Neural crest cell (in vitro differentiated cells): ENCODE measurements around the gene STPG2. TPM values are rescaled to one million over a fixed set of nuclear protein-coding genes. Genes with fewer than 3 reads are reported as not detected.

Experiments
- DNase-seq: peaks from one replicate; pipeline ENCODE4 v3.0.0; 2021; ENCODE audit warnings: low read depth, mixed read lengths, low spot score
- H3K27ac Mint-ChIP-seq: one replicate; pipeline ENCODE4 v1.8.0; 2021; ENCODE audit warnings: mild to moderate bottlenecking, mixed read lengths; ENCODE audit not compliant: unreplicated experiment
- H3K27me3 Mint-ChIP-seq: 2 replicates; pipeline ENCODE4 v1.8.0; 2021; ENCODE audit warnings: low read depth, mild to moderate bottlenecking, mixed read lengths
- H3K36me3 Mint-ChIP-seq: 2 replicates; pipeline ENCODE4 v1.8.0; 2021; ENCODE audit warnings: low read depth, mild to moderate bottlenecking, mixed read lengths
- H3K4me1 Mint-ChIP-seq: 2 replicates; pipeline ENCODE4 v1.8.0; 2021; ENCODE audit warnings: mixed read lengths
- H3K4me3 Mint-ChIP-seq: one replicate; pipeline ENCODE4 v1.8.0; 2021; ENCODE audit warnings: mild to moderate bottlenecking, mixed read lengths
- H3K9me3 Mint-ChIP-seq: 2 replicates; pipeline ENCODE4 v1.8.0; 2021; ENCODE audit warnings: mixed read lengths
- CTCF ChIP-seq: fragments of 200-600 bp; sonication (generic); conservative IDR thresholded peaks from 2 replicates; pipeline ENCODE4 v1.5.0; 2021; ENCODE audit warnings: antibody characterized with exemption, mild to moderate bottlenecking
- total RNA-seq: library from RNA; stranded (reverse); gene quantifications from 2 replicates; pipeline ENCODE4 v1.2.1, GENCODE V29; 2021

Gene STPG2
- total RNA-seq, 1 donor from 2014 or later = 0.21 TPM

- no peaks in the 10 kb centered on the region for H3K27me3 Mint-ChIP-seq
- H3K27ac Mint-ChIP-seq = no peak overlapping the region
- H3K4me3 Mint-ChIP-seq = no peak overlapping the region
- peaks cover 8% of the 10 kb centered on the region for H3K4me1 Mint-ChIP-seq
- no peak for TF ChIP-seq CTCF
- DNase-seq = no peak
- no peaks in the 10 kb centered on the region for H3K36me3 Mint-ChIP-seq
- H3K9me3 Mint-ChIP-seq = peaks cover 8% of the 10 kb centered on the region
These were observed 519.1 kb downstream of the STPG2 start for GRCh38 chr4:97624204-97624603.

GRCh38 chr4:97605932-97606331 is 537.3 kb downstream of the STPG2 start:
- TF ChIP-seq CTCF = no peak
- H3K27me3 Mint-ChIP-seq = no peaks in the 10 kb centered on the region
- no peaks in the 10 kb centered on the region for H3K4me1 Mint-ChIP-seq
- no peaks in the 10 kb centered on the region for H3K9me3 Mint-ChIP-seq
- H3K27ac Mint-ChIP-seq = no peak overlapping the region
- no peak overlapping the region for H3K4me3 Mint-ChIP-seq
- H3K36me3 Mint-ChIP-seq = no peaks in the 10 kb centered on the region
- DNase-seq = no peak

GRCh38 chr4:97593248-97593647 is 550.0 kb downstream of the STPG2 start:
- Mint-ChIP-seq H3K27ac (no peak overlapping the region), H3K4me1 (no peaks in the 10 kb centered on the region), H3K36me3 (no peaks in the 10 kb centered on the region), H3K4me3 (no peak overlapping the region), H3K9me3 (peaks cover 4% of the 10 kb centered on the region), H3K27me3 (no peaks in the 10 kb centered on the region)
- no peak for TF ChIP-seq CTCF
- DNase-seq = no peak

GRCh38 chr4:97590266-97590665 is 553.0 kb downstream of the STPG2 start:
- Mint-ChIP-seq H3K4me1 (no peaks in the 10 kb centered on the region), H3K27ac (no peak overlapping the region), H3K9me3 (no peaks in the 10 kb centered on the region), H3K27me3 (no peaks in the 10 kb centered on the region), H3K4me3 (no peak overlapping the region), H3K36me3 (no peaks in the 10 kb centered on the region)
- no peak for DNase-seq
- TF ChIP-seq CTCF = no peak

- H3K27me3 Mint-ChIP-seq = no peaks in the 10 kb centered on the region
- H3K4me3 Mint-ChIP-seq = no peak overlapping the region
- no peaks in the 10 kb centered on the region for H3K4me1 Mint-ChIP-seq
- DNase-seq = no peak
- TF ChIP-seq CTCF = no peak
- H3K36me3 Mint-ChIP-seq = no peaks in the 10 kb centered on the region
- no peak overlapping the region for H3K27ac Mint-ChIP-seq
- H3K9me3 Mint-ChIP-seq = peaks cover under 1% of the 10 kb centered on the region
These were observed 553.6 kb downstream of the STPG2 start for GRCh38 chr4:97589481-97590196.
